Measurements from ENCODE around the gene NHSL1.

The NHSL1 gene

GRCh38 chr6:138401960-138402837 lies 97.1 kb downstream of the NHSL1 start:
- no peak for DNase-seq (ENCODE audit: low read depth in 3 of 3)

- DNase-seq (ENCODE audit: low read depth in 3 of 3) = no peak
Observed at GRCh38 chr6:138400326-138400725, 99.0 kb downstream of the NHSL1 start.

GRCh38 chr6:138397128-138398122 lies 101.9 kb downstream of the NHSL1 start:
- no peak for DNase-seq (ENCODE audit: low read depth in 3 of 3)

GRCh38 chr6:138396709-138397108 lies 102.6 kb downstream of the NHSL1 start:
- no peak for DNase-seq (ENCODE audit: low read depth in 3 of 3)

GRCh38 chr6:138393871-138394783 lies 105.2 kb downstream of the NHSL1 start:
- DNase-seq (ENCODE audit: low read depth in 3 of 3) = no peak

- no peak for DNase-seq (ENCODE audit: low read depth in 3 of 3)
Observed at GRCh38 chr6:138389551-138389950, 109.7 kb downstream of the NHSL1 start.

- no peak for DNase-seq (ENCODE audit: low read depth in 3 of 3)
Observed at GRCh38 chr6:138387577-138388368, 111.5 kb downstream of the NHSL1 start.

- no peak for DNase-seq (ENCODE audit: low read depth in 3 of 3)
Observed at GRCh38 chr6:138386897-138387296, 112.4 kb downstream of the NHSL1 start.

- DNase-seq (ENCODE audit: low read depth in 3 of 3) = no peak
Observed at GRCh38 chr6:138383776-138384175, 115.5 kb downstream of the NHSL1 start.

- no peak for DNase-seq (ENCODE audit: low read depth in 3 of 3)
Observed at GRCh38 chr6:138382498-138383265, 116.6 kb downstream of the NHSL1 start.

- DNase-seq (ENCODE audit: low read depth in 3 of 3) = no peak
Observed at GRCh38 chr6:138378463-138378862, 120.8 kb downstream of the NHSL1 start.

GRCh38 chr6:138377844-138378243 lies 121.5 kb downstream of the NHSL1 start, which contains the start of gene SMIM28:
Gene SMIM28 (plus strand): TSS chr6:138377905. CDS start chr6:138378073, 168 bp downstream.
- no peak for DNase-seq (ENCODE audit: low read depth in 3 of 3)

GRCh38 chr6:138377042-138377441 lies 122.3 kb downstream of the NHSL1 start:
- no peak for DNase-seq (ENCODE audit: low read depth in 3 of 3)

GRCh38 chr6:138374815-138375214 lies 124.5 kb downstream of the NHSL1 start:
- no peak for DNase-seq (ENCODE audit: low read depth in 3 of 3)

GRCh38 chr6:138374230-138374629 lies 125.1 kb downstream of the NHSL1 start:
- DNase-seq (ENCODE audit: low read depth in 3 of 3) = no peak

GRCh38 chr6:138372711-138373463 lies 126.4 kb downstream of the NHSL1 start:
- no peak for DNase-seq (ENCODE audit: low read depth in 3 of 3)
